BLaER1 treated with 17β-estradiol and CSF1 and Interleukin-3, amounts not matched to agents 10 nM and 100 nM (cell line): ENCODE measurements around the gene ACTN2.

Experiments used
- H3K27ac ChIP-seq, 11 experiments: shearing (Covaris generic); formaldehyde crosslinking; 2 replicates each; pipeline ENCODE4 v1.8.1; 2022
- H3K27me3 ChIP-seq, 11 experiments: shearing (Covaris generic); formaldehyde crosslinking; 2 replicates each; pipeline ENCODE4 v1.8.1; 2022
- H3K36me3 ChIP-seq, 11 experiments: shearing (Covaris generic); formaldehyde crosslinking; 2 replicates each; pipeline ENCODE4 v1.8.1; 2022
- H3K4me1 ChIP-seq, 10 experiments: shearing (Covaris generic); formaldehyde crosslinking; 2 replicates each; pipeline ENCODE4 v1.8.1; 2022
- H3K4me2 ChIP-seq, 11 experiments: shearing (Covaris generic); formaldehyde crosslinking; 2 replicates each; pipeline ENCODE4 v1.8.1; 2022
- H3K4me3 ChIP-seq, 10 experiments: shearing (Covaris generic); formaldehyde crosslinking; 2 replicates each; pipeline ENCODE4 v1.8.1; 2022
- H3K9ac ChIP-seq, 11 experiments: shearing (Covaris generic); formaldehyde crosslinking; 2 replicates each; pipeline ENCODE4 v1.8.1; 2022
- H3K9me3 ChIP-seq, 11 experiments: shearing (Covaris generic); formaldehyde crosslinking; replicated peaks in 1 of 11; 2 replicates each; pipeline ENCODE4 v1.8.1; 2022
- H4K20me1 ChIP-seq, 11 experiments: shearing (Covaris generic); formaldehyde crosslinking; 2 replicates each; pipeline ENCODE4 v1.8.1; 2022
- Cebpa-rat ChIP-seq, 11 experiments: shearing (Covaris generic); IDR thresholded peaks; 2 replicates each; pipeline ENCODE4 v1.8.1; 2022

The ACTN2 gene

DNA sequence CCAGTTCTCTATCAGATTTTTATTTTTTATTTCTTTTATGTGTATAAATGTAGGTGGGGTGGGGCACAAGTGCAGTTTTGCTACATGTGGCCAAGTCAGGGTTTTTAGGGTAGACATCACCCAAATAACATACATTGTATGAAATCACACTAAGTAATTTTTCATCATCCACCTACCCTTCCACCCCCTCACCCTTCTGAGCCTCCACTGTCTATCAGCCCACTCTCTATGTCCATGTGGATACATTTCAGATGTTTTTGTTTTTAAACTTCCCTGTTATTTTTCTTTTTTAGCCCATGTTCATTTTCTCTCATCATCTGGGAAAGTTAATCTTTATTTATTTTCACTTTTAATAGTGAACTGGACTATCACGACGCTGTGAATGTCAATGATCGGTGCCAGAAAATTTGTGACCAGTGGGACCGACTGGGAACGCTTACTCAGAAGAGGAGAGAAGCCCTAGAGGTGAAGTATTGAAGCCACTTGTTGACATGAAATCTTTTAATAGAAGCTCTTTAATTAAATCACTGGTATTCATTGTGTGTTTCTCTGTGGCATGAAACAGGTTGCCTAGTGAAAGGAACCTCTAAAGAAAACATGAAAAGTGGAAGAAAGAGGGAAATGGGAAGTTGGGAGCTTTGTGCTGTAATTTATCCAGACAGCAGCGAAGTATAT lies 61.1 kb downstream of the ACTN2 start:
- no peaks in the 10 kb centered on the region for H3K27me3 ChIP-seq
- H3K9me3 ChIP-seq = no peaks in the 10 kb centered on the region
- no peak for TF ChIP-seq Cebpa-rat (IDR thresholded peaks at IDR 0.05)
- peaks cover 0 to 11% (median 0%) of the 10 kb centered on the region in 10 experiments; a peak in 2 of 20 replicates for H3K4me1 ChIP-seq
- no peaks in the 10 kb centered on the region for H3K36me3 ChIP-seq
- no peak overlapping the region for H3K9ac ChIP-seq
- H3K4me2 ChIP-seq = no peak overlapping the region
- H4K20me1 ChIP-seq = no peaks in the 10 kb centered on the region
- no peak overlapping the region for H3K27ac ChIP-seq
- no peak overlapping the region for H3K4me3 ChIP-seq

DNA sequence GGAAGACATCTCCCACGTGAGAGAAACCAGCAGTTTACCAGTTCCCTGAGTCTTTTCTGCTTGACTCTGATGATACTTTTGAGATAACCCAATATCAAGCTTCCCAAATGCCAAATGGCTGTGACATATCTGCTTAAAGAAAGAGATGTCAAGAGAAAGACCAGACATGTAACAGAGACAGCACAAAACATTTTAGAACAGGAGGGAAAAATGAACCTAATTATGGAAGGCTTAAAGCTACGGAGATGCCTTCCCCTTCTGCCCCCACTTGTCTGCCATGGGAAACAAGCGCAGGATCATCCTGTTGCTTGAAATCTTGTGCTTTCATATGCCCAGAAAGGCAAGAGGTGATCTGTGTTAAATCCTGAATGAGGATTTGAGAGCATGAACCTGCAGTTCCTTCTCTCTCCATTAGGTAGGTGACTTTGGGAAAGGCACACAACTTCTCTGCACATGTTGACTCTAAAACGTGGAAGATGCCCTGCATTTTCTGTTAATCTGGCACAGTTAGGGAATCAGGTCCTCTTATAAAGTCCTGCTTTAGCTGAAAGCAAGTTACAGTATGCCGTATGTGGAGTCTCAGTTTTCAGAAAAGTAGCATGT lies 62.1 kb downstream of the ACTN2 start:
- Histone ChIP-seq H3K36me3 (no peaks in the 10 kb centered on the region), H3K4me2 (no peak overlapping the region)

GRCh38 chr1:236750928-236751327 lies 64.6 kb downstream of the ACTN2 start:
- no peaks in the 10 kb centered on the region for H3K27me3 ChIP-seq
- TF ChIP-seq Cebpa-rat (IDR thresholded peaks at IDR 0.05) = no peak
- H3K9ac ChIP-seq = no peak overlapping the region
- H3K4me1 ChIP-seq = peaks cover 0 to 11% (median 0%) of the 10 kb centered on the region in 10 experiments; a peak in 2 of 20 replicates
- peak overlapping the region in 1 of 11 experiments; percentile 17; a peak in 1 of 22 replicates for H3K4me2 ChIP-seq
- H3K36me3 ChIP-seq = no peaks in the 10 kb centered on the region
- H3K27ac ChIP-seq = no peak overlapping the region
- H3K4me3 ChIP-seq = no peak overlapping the region
- no peaks in the 10 kb centered on the region for H3K9me3 ChIP-seq
- H4K20me1 ChIP-seq = no peaks in the 10 kb centered on the region

More for the DNA sequence above, 62.1 kb downstream of the ACTN2 start:
- Histone ChIP-seq H4K20me1 (no peaks in the 10 kb centered on the region), H3K4me3 (no peak overlapping the region), H3K27ac (no peak overlapping the region), H3K9ac (no peak overlapping the region), H3K4me1 (peaks cover 0 to 11% (median 0%) of the 10 kb centered on the region in 10 experiments; a peak in 2 of 20 replicates), H3K27me3 (no peaks in the 10 kb centered on the region), H3K9me3 (no peaks in the 10 kb centered on the region)
- no peak for TF ChIP-seq Cebpa-rat (IDR thresholded peaks at IDR 0.05)

- peaks cover 0 to 11% (median 0%) of the 10 kb centered on the region in 10 experiments; a peak in 2 of 20 replicates for H3K4me1 ChIP-seq
- H3K4me2 ChIP-seq = peak overlapping the region in 1 of 11 experiments; percentile 17; a peak in 1 of 22 replicates
- H3K27me3 ChIP-seq = no peaks in the 10 kb centered on the region
- no peaks in the 10 kb centered on the region for H3K36me3 ChIP-seq
- no peak overlapping the region for H3K9ac ChIP-seq
- H3K9me3 ChIP-seq = no peaks in the 10 kb centered on the region
- no peaks in the 10 kb centered on the region for H4K20me1 ChIP-seq
- TF ChIP-seq Cebpa-rat (IDR thresholded peaks at IDR 0.05) = no peak
- no peak overlapping the region for H3K4me3 ChIP-seq
- H3K27ac ChIP-seq = no peak overlapping the region
Measured at GRCh38 chr1:236751385-236751784, 65.1 kb downstream of the ACTN2 start.

DNA sequence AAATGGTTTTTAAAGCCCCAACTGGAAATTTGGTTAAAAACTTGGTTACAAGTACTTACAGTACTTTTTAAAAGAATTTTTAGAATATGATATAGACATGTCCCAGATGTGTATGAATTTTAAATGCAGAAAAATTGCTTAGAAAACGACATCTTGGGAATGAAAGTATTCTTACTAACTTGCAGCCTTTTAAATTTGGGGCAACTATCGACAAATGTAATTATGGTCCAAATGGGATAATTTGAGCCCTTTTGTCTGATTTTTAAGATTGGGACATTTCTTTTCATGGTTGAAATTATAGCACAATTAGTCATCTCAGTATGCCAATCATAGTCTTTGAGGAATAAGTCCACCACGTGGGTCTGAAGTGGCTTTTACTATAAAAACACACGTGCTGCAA lies 65.6 kb downstream of the ACTN2 start:
- H3K27me3 ChIP-seq = no peaks in the 10 kb centered on the region

DNA sequence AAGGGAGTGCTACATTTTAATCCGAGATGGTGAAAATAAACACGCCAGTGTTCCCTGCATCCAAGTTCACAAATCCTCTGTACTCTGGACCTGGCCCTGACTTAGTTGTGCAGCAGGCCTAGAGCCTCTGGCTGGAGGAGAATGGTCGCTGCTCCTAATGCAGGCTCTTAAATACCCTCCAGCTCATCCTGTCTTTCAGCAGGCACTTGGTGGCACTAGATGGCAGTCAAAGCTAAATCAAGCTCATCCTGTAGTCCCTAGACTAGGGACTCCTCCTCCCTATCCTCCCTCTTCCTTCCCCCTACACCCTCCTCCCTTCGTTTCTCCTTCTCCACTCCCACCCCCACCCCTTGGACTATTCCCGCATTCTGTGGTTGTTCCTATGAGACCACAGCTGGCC lies 67.2 kb downstream of the ACTN2 start:
- no peak overlapping the region for H3K9ac ChIP-seq
- H3K36me3 ChIP-seq = no peaks in the 10 kb centered on the region

More for the DNA sequence above, 65.6 kb downstream of the ACTN2 start:
- TF ChIP-seq Cebpa-rat (IDR thresholded peaks at IDR 0.05) = no peak
- H3K36me3 ChIP-seq = no peaks in the 10 kb centered on the region
- no peak overlapping the region for H3K9ac ChIP-seq
- peaks cover 0 to 11% (median 0%) of the 10 kb centered on the region in 10 experiments; a peak in 2 of 20 replicates for H3K4me1 ChIP-seq
- H3K4me2 ChIP-seq = no peak overlapping the region
- no peak overlapping the region for H3K4me3 ChIP-seq
- H3K9me3 ChIP-seq = no peaks in the 10 kb centered on the region
- H4K20me1 ChIP-seq = no peaks in the 10 kb centered on the region
- no peak overlapping the region for H3K27ac ChIP-seq

GRCh38 chr1:236753964-236754363 lies 67.7 kb downstream of the ACTN2 start:
- H3K4me2 ChIP-seq = no peak overlapping the region
- H3K4me3 ChIP-seq = no peak overlapping the region
- H4K20me1 ChIP-seq = no peaks in the 10 kb centered on the region
- no peaks in the 10 kb centered on the region for H3K27me3 ChIP-seq
- H3K9me3 ChIP-seq = no peaks in the 10 kb centered on the region
- no peak overlapping the region for H3K27ac ChIP-seq
- no peak overlapping the region for H3K9ac ChIP-seq
- no peaks in the 10 kb centered on the region for H3K36me3 ChIP-seq
- no peak for TF ChIP-seq Cebpa-rat (IDR thresholded peaks at IDR 0.05)
- peaks cover 0 to 11% (median 0%) of the 10 kb centered on the region in 10 experiments; a peak in 2 of 20 replicates for H3K4me1 ChIP-seq

More for the DNA sequence above, 67.2 kb downstream of the ACTN2 start:
- no peak for TF ChIP-seq Cebpa-rat (IDR thresholded peaks at IDR 0.05)
- peaks cover 0 to 11% (median 0%) of the 10 kb centered on the region in 10 experiments; a peak in 2 of 20 replicates for H3K4me1 ChIP-seq
- no peak overlapping the region for H3K27ac ChIP-seq
- no peaks in the 10 kb centered on the region for H4K20me1 ChIP-seq
- no peak overlapping the region for H3K4me3 ChIP-seq
- H3K4me2 ChIP-seq = no peak overlapping the region
- no peaks in the 10 kb centered on the region for H3K9me3 ChIP-seq
- no peaks in the 10 kb centered on the region for H3K27me3 ChIP-seq

DNA sequence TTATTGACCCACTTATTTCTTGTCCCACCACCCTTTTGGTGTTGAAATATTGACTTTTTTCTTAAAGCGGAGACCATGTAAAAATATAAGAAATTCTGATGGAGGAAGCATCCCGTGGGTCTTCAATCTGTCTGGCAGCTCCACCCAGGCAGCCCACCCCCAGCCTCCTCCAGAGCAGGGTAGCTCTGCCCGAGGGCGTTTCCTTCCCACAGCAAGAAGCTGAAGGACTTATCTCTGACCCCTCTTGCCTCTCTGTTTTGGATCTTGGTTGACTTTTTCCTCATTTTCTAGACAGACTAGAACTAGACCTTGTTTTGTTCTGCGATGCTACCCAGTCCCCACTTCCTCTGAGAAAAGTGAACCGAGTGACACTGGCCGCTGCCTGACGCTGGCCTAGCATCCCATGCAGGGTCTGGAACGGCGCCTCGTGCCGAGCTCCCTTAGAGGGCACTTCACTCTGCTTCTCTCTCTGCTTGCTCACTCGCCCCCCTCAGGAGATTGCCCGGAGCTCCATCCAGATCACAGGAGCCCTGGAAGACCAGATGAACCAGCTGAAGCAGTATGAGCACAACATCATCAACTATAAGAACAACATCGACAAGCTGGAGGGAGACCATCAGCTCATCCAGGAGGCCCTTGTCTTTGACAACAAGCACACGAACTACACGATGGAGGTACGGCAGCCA lies 68.4 kb downstream of the ACTN2 start:
- Histone ChIP-seq H3K27me3 (no peaks in the 10 kb centered on the region), H4K20me1 (no peaks in the 10 kb centered on the region), H3K9ac (no peak overlapping the region), H3K4me2 (no peak overlapping the region), H3K4me3 (no peak overlapping the region), H3K4me1 (peaks cover 0 to 11% (median 0%) of the 10 kb centered on the region in 10 experiments; a peak in 2 of 20 replicates), H3K9me3 (no peaks in the 10 kb centered on the region), H3K36me3 (no peaks in the 10 kb centered on the region), H3K27ac (no peak overlapping the region)
- TF ChIP-seq Cebpa-rat (IDR thresholded peaks at IDR 0.05) = no peak

DNA sequence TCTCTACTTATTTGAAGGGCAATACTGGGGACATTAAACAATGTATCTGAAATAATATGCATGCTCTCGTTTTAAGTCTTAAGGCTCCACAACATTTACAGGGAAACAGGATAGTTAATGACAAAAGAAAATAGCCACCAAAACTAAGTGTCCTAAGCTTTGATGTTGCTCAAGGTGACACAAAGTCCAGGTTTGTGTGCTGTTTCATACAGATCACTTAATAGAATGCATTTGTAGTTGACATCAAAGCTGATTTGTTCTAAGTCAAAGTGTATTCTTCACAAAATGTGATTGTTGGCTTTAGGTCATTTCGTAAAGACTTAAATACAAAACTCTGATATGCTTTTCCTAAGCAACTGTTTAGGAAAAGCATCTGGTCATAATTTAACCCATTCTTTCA lies 71.3 kb downstream of the ACTN2 start:
- Histone ChIP-seq H4K20me1 (no peaks in the 10 kb centered on the region), H3K27ac (no peak overlapping the region), H3K4me2 (no peak overlapping the region), H3K9ac (no peak overlapping the region), H3K4me1 (peaks cover 5 to 7% (median 6%) of the 10 kb centered on the region in 10 experiments; a peak in 16 of 20 replicates), H3K27me3 (no peaks in the 10 kb centered on the region), H3K4me3 (no peak overlapping the region), H3K9me3 (no peaks in the 10 kb centered on the region), H3K36me3 (no peaks in the 10 kb centered on the region)
- no peak for TF ChIP-seq Cebpa-rat (IDR thresholded peaks at IDR 0.05)
